Measurements from ENCODE around the gene REPS1. TPM values are rescaled to one million over a fixed set of nuclear protein-coding genes. Genes with fewer than 3 reads are reported as not detected.
A peak's percentile ranks its signal among the peaks of the same experiment; 100 is the strongest.

Gene REPS1
- total RNA-seq, 3 donors from 2014 or later (not counting 1 experiment from before 2014, with no cell fraction given) = 59.9 to 80.4 (median 66.4) TPM

- H3K27ac Mint-ChIP-seq = no peak overlapping the region
- H3K9me3 ChIP-seq (ENCODE audit: control insufficient read depth, insufficient read depth, low read length) = no peaks in the 10 kb centered on the region
- H3K36me3 ChIP-seq (ENCODE audit: control insufficient read depth, insufficient read depth, low read length) = no peaks in the 10 kb centered on the region
- 100% methylated on average over 1 of the region's 1 CpG for WGBS (ENCODE audit: insufficient coverage)
- no peak for ATAC-seq
- H3K36me3 Mint-ChIP-seq = no peaks in the 10 kb centered on the region
- no peaks in the 10 kb centered on the region for H3K4me1 Mint-ChIP-seq
- no peak overlapping the region for H3K27ac ChIP-seq (ENCODE audit: low read length)
- H3K4me3 Mint-ChIP-seq = no peak overlapping the region
- no peak for TF ChIP-seq CTCF (IDR thresholded peaks at IDR 0.05)
- intact Hi-C loops (cut with micrococcal nuclease) = no loop called here
- no peaks in the 10 kb centered on the region for H3K4me1 ChIP-seq (ENCODE audit: control insufficient read depth, insufficient read depth, low read length)
- H3K9me3 Mint-ChIP-seq = no peaks in the 10 kb centered on the region
- no peak overlapping the region for H3K4me3 ChIP-seq (ENCODE audit: low read length)
- H3K27me3 ChIP-seq (ENCODE audit: control insufficient read depth, insufficient read depth, low read length) = no peaks in the 10 kb centered on the region
- no peak for DNase-seq
- H3K27me3 Mint-ChIP-seq (ENCODE audit: low read depth in 2 of 2) = peaks cover 0 to 9% of the 10 kb centered on the region in 2 donors
Measured at GRCh38 chr6:139007428-139007827, 19.4 kb upstream of the REPS1 start.

- Histone ChIP-seq H3K27me3 (ENCODE audit: control insufficient read depth, insufficient read depth, low read length) (no peaks in the 10 kb centered on the region), H3K27ac (ENCODE audit: low read length) (no peak overlapping the region), H3K4me3 (ENCODE audit: low read length) (no peak overlapping the region), H3K4me1 (ENCODE audit: control insufficient read depth, insufficient read depth, low read length) (no peaks in the 10 kb centered on the region), H3K9me3 (ENCODE audit: control insufficient read depth, insufficient read depth, low read length) (no peaks in the 10 kb centered on the region), H3K36me3 (ENCODE audit: control insufficient read depth, insufficient read depth, low read length) (no peaks in the 10 kb centered on the region)
- no peak for ATAC-seq
- intact Hi-C loops (cut with micrococcal nuclease) = no loop called here
- H3K4me1 Mint-ChIP-seq = no peaks in the 10 kb centered on the region
- H3K27me3 Mint-ChIP-seq (ENCODE audit: low read depth in 2 of 2) = peaks cover 0 to 9% of the 10 kb centered on the region in 2 donors
- DNase-seq = no peak
- H3K4me3 Mint-ChIP-seq = no peak overlapping the region
- WGBS (ENCODE audit: insufficient coverage) = 89% methylated on average over 1 of the region's 3 CpGs
- H3K9me3 Mint-ChIP-seq = no peaks in the 10 kb centered on the region
- H3K27ac Mint-ChIP-seq = no peak overlapping the region
- no peaks in the 10 kb centered on the region for H3K36me3 Mint-ChIP-seq
- no peak for TF ChIP-seq CTCF (IDR thresholded peaks at IDR 0.05)
Measured at GRCh38 chr6:139006477-139006876, 18.4 kb upstream of the REPS1 start.

- H3K27me3 ChIP-seq (ENCODE audit: control insufficient read depth, insufficient read depth, low read length) = no peaks in the 10 kb centered on the region
- Mint-ChIP-seq H3K4me1 (peaks cover 0 to 4% of the 10 kb centered on the region in 2 donors), H3K4me3 (no peak overlapping the region), H3K36me3 (no peaks in the 10 kb centered on the region), H3K27me3 (ENCODE audit: low read depth in 2 of 2) (peaks cover 0 to 12% of the 10 kb centered on the region in 2 donors), H3K9me3 (no peaks in the 10 kb centered on the region), H3K27ac (no peak overlapping the region)
- H3K27ac ChIP-seq (ENCODE audit: low read length) = no peak overlapping the region
- intact Hi-C loops (cut with micrococcal nuclease) = no loop called here
- no peaks in the 10 kb centered on the region for H3K9me3 ChIP-seq (ENCODE audit: control insufficient read depth, insufficient read depth, low read length)
- no peak for ATAC-seq
- no peak for TF ChIP-seq CTCF (IDR thresholded peaks at IDR 0.05)
- no peak for DNase-seq
- no peaks in the 10 kb centered on the region for H3K36me3 ChIP-seq (ENCODE audit: control insufficient read depth, insufficient read depth, low read length)
- H3K4me1 ChIP-seq (ENCODE audit: control insufficient read depth, insufficient read depth, low read length) = no peaks in the 10 kb centered on the region
- H3K4me3 ChIP-seq (ENCODE audit: low read length) = no peak overlapping the region
Measured at GRCh38 chr6:139003751-139004150, 15.7 kb upstream of the REPS1 start.

- no peak overlapping the region for H3K27ac ChIP-seq (ENCODE audit: low read length)
- Mint-ChIP-seq H3K4me1 (peaks cover 0 to 4% of the 10 kb centered on the region in 2 donors), H3K9me3 (no peaks in the 10 kb centered on the region), H3K27me3 (ENCODE audit: low read depth in 2 of 2) (peaks cover 0 to 7% of the 10 kb centered on the region in 2 donors), H3K27ac (no peak overlapping the region), H3K36me3 (no peaks in the 10 kb centered on the region), H3K4me3 (no peak overlapping the region)
- no peaks in the 10 kb centered on the region for H3K9me3 ChIP-seq (ENCODE audit: control insufficient read depth, insufficient read depth, low read length)
- no peaks in the 10 kb centered on the region for H3K4me1 ChIP-seq (ENCODE audit: control insufficient read depth, insufficient read depth, low read length)
- TF ChIP-seq CTCF (IDR thresholded peaks at IDR 0.05) = no peak
- DNase-seq = no peak
- ATAC-seq = peak in 1 of 3 donors; percentile 24
- intact Hi-C loops (cut with micrococcal nuclease) = no loop called here
- no peaks in the 10 kb centered on the region for H3K36me3 ChIP-seq (ENCODE audit: control insufficient read depth, insufficient read depth, low read length)
- H3K27me3 ChIP-seq (ENCODE audit: control insufficient read depth, insufficient read depth, low read length) = no peaks in the 10 kb centered on the region
- 52% methylated on average over 3 of the region's 4 CpGs for WGBS (ENCODE audit: insufficient coverage)
- H3K4me3 ChIP-seq (ENCODE audit: low read length) = no peak overlapping the region
Measured at GRCh38 chr6:138999949-139000725, 12.1 kb upstream of the REPS1 start.

Data from natural killer cell (primary cell).